SU-DHL-6 (cell line): ENCODE measurements around the gene UGT2B11.

ENCODE experiments used
- EZH2phosphoT487 ChIP-seq: fragments of 200-600 bp; sonication (generic), shearing (Covaris generic); conservative IDR thresholded peaks from 2 replicates; pipeline ENCODE4 v1.6.1; 2018; ENCODE audit warnings: mild to moderate bottlenecking, antibody characterized with exemption, low read length, moderate library complexity, mixed read lengths
- TF ChIP-seq, protein P1 (sequence below): fragments of 200-600 bp; sonication (generic); IDR thresholded peaks from one replicate; pipeline ENCODE4 v1.5.1; 2017; ENCODE audit warnings: antibody characterized with exemption, mild to moderate bottlenecking, low read length, moderate library complexity; ENCODE audit not compliant: insufficient read depth, poor library complexity, severe bottlenecking

DNA sequence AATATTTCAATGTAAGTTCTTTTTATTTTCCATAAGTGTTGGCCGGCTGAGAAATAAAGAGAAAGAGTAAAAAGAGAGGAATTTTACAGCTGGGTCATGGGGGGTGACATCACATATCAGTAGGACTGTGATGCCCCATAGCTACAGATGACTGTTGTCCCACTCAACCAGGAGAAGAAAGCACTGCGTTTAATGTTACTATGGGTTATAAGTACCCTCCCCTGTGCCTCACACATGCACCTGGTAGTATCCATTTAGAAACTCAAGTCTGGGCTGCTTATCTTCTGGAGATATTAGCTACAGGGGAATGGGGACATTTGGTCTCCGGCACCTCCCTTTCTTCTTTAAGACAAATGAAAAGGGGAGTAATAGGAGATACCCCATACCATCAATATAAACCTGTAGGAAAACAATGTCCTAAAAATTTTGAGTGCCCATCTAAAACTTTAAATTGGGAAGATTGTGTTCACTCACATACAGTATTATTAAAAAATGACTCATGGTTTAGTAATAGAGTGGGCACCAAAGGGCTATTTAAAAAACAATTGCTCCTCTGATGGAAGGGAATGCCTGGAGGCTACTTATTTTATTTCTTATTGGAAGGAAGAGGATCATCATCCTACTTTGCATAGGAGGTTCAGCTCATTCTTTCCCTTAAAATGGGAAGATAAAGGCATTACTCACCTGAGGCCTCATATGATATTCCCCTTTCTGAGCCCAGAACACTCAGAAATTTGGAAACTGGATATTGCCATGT lies 18.2 kb downstream of the UGT2B11 start:
- TF ChIP-seq, protein P1, sequence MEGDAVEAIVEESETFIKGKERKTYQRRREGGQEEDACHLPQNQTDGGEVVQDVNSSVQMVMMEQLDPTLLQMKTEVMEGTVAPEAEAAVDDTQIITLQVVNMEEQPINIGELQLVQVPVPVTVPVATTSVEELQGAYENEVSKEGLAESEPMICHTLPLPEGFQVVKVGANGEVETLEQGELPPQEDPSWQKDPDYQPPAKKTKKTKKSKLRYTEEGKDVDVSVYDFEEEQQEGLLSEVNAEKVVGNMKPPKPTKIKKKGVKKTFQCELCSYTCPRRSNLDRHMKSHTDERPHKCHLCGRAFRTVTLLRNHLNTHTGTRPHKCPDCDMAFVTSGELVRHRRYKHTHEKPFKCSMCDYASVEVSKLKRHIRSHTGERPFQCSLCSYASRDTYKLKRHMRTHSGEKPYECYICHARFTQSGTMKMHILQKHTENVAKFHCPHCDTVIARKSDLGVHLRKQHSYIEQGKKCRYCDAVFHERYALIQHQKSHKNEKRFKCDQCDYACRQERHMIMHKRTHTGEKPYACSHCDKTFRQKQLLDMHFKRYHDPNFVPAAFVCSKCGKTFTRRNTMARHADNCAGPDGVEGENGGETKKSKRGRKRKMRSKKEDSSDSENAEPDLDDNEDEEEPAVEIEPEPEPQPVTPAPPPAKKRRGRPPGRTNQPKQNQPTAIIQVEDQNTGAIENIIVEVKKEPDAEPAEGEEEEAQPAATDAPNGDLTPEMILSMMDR, result no peak
- no peak for TF ChIP-seq EZH2phosphoT487
